ENCODE measurements around the gene LCN10. TPM values are rescaled to one million over a fixed set of nuclear protein-coding genes. Genes with fewer than 3 reads are reported as not detected.

LCN10 gene
- total RNA-seq, 1 donor from 2014 or later, result 2.5 TPM

- TF ChIP-seq CTCF (IDR thresholded peaks at IDR 0.05), result no peak
- DNase-seq (no peak), ATAC-seq (no peak)
- Histone ChIP-seq H3K4me3 (no peak overlapping the region), H3K36me3 (no peaks in the 10 kb centered on the region), H3K4me1 (peaks cover 4% of the 10 kb centered on the region), H3K9me3 (no peaks in the 10 kb centered on the region), H3K27ac (no peak overlapping the region), H3K27me3 (ENCODE audit: low read depth) (peaks cover 4% of the 10 kb centered on the region)
- intact Hi-C loops (cut with DNase I), result no loop called here
These were observed 11.4 kb upstream of the LCN10 start for GRCh38 chr9:136754059-136754572.

- DNase-seq (no peak), ATAC-seq (no peak)
- no peak for TF ChIP-seq CTCF (IDR thresholded peaks at IDR 0.05)
- Histone ChIP-seq H3K27ac (no peak overlapping the region), H3K9me3 (no peaks in the 10 kb centered on the region), H3K4me1 (peaks cover 10% of the 10 kb centered on the region), H3K4me3 (no peak overlapping the region), H3K27me3 (ENCODE audit: low read depth) (peaks cover 5% of the 10 kb centered on the region), H3K36me3 (no peaks in the 10 kb centered on the region)
- intact Hi-C loops (cut with DNase I), result no loop called here
These were observed 10.8 kb upstream of the LCN10 start for GRCh38 chr9:136753371-136754058.

GRCh38 chr9:136751814-136752213 lies 9.1 kb upstream of the LCN10 start:
- H3K27ac ChIP-seq, result no peak overlapping the region
- H3K9me3 ChIP-seq, result no peaks in the 10 kb centered on the region
- H3K36me3 ChIP-seq, result no peaks in the 10 kb centered on the region
- intact Hi-C loops (cut with DNase I), result no loop called here
- DNase-seq, result no peak
- H3K4me1 ChIP-seq, result peaks cover 14% of the 10 kb centered on the region
- no peak for ATAC-seq
- no peak overlapping the region for H3K4me3 ChIP-seq
- H3K27me3 ChIP-seq (ENCODE audit: low read depth), result peaks cover 5% of the 10 kb centered on the region
- TF ChIP-seq CTCF (IDR thresholded peaks at IDR 0.05), result no peak

- no peak for DNase-seq
- Histone ChIP-seq H3K9me3 (no peaks in the 10 kb centered on the region), H3K27me3 (ENCODE audit: low read depth) (peaks cover 5% of the 10 kb centered on the region), H3K27ac (no peak overlapping the region), H3K4me1 (peaks cover 14% of the 10 kb centered on the region), H3K36me3 (no peaks in the 10 kb centered on the region), H3K4me3 (no peak overlapping the region)
- intact Hi-C loops (cut with DNase I), result no loop called here
- TF ChIP-seq CTCF (IDR thresholded peaks at IDR 0.05), result no peak
- ATAC-seq, result no peak
These were observed 8.5 kb upstream of the LCN10 start for GRCh38 chr9:136751244-136751643.

GRCh38 chr9:136750526-136750925 lies 7.8 kb upstream of the LCN10 start:
- no peak for TF ChIP-seq CTCF (IDR thresholded peaks at IDR 0.05)
- ATAC-seq (no peak), DNase-seq (no peak)
- intact Hi-C loops (cut with DNase I), result no loop called here
- Histone ChIP-seq H3K4me1 (peaks cover 14% of the 10 kb centered on the region), H3K27ac (no peak overlapping the region), H3K27me3 (ENCODE audit: low read depth) (peaks cover 5% of the 10 kb centered on the region), H3K4me3 (no peak overlapping the region), H3K9me3 (no peaks in the 10 kb centered on the region), H3K36me3 (no peaks in the 10 kb centered on the region)

Measured in lower lobe of right lung (tissue), 2 donors.